Measurements from ENCODE around the gene MRPL44.

GRCh38 chr2:223970343-223971128 lies 13.3 kb downstream of the MRPL44 start:
- TF ChIP-seq POLR2A (IDR thresholded peaks at IDR 0.05), result no peak
- TF ChIP-seq CTCF (IDR thresholded peaks at IDR 0.05), result peak; percentile 81 to 82
- TF ChIP-seq EP300 (IDR thresholded peaks at IDR 0.05), result no peak
- TF ChIP-seq POLR2AphosphoS5 (IDR thresholded peaks at IDR 0.05), result no peak
